ENCODE measurements around the gene MSI2. TPM values are rescaled to one million over a fixed set of nuclear protein-coding genes. Genes with fewer than 3 reads are reported as not detected.

MSI2 gene
- total RNA-seq, 1 donor = 12.6 TPM

- H3K4me3 ChIP-seq (ENCODE audit: low read depth, low read length) = no peak overlapping the region
- no peak for DNase-seq (ENCODE audit: low read depth)
- no peak for TF ChIP-seq CTCF (IDR thresholded peaks at IDR 0.05; ENCODE audit: insufficient read depth, low read length)
These were observed 383.1 kb downstream of the MSI2 start for GRCh38 chr17:57639381-57639780.

- no peak overlapping the region for H3K4me3 ChIP-seq (ENCODE audit: low read depth, low read length)
- no peak for TF ChIP-seq CTCF (IDR thresholded peaks at IDR 0.05; ENCODE audit: insufficient read depth, low read length)
- no peak for DNase-seq (ENCODE audit: low read depth)
These were observed 383.8 kb downstream of the MSI2 start for GRCh38 chr17:57640079-57640478.

- DNase-seq (ENCODE audit: low read depth) = no peak
- no peak for TF ChIP-seq CTCF (IDR thresholded peaks at IDR 0.05; ENCODE audit: insufficient read depth, low read length)
- H3K4me3 ChIP-seq (ENCODE audit: low read depth, low read length) = no peak overlapping the region
These were observed 385.4 kb downstream of the MSI2 start for GRCh38 chr17:57641761-57642160.

GRCh38 chr17:57643062-57643461 is 386.7 kb downstream of the MSI2 start:
- no peak for TF ChIP-seq CTCF (IDR thresholded peaks at IDR 0.05; ENCODE audit: insufficient read depth, low read length)
- no peak for DNase-seq (ENCODE audit: low read depth)
- no peak overlapping the region for H3K4me3 ChIP-seq (ENCODE audit: low read depth, low read length)

GRCh38 chr17:57644326-57644725 is 388.0 kb downstream of the MSI2 start:
- no peak for TF ChIP-seq CTCF (IDR thresholded peaks at IDR 0.05; ENCODE audit: insufficient read depth, low read length)
- DNase-seq (ENCODE audit: low read depth) = no peak
- no peak overlapping the region for H3K4me3 ChIP-seq (ENCODE audit: low read depth, low read length)

GRCh38 chr17:57645950-57646665 is 389.8 kb downstream of the MSI2 start:
- H3K4me3 ChIP-seq (ENCODE audit: low read depth, low read length) = no peak overlapping the region
- no peak for TF ChIP-seq CTCF (IDR thresholded peaks at IDR 0.05; ENCODE audit: insufficient read depth, low read length)
- no peak for DNase-seq (ENCODE audit: low read depth)

- TF ChIP-seq CTCF (IDR thresholded peaks at IDR 0.05; ENCODE audit: insufficient read depth, low read length) = no peak
- DNase-seq (ENCODE audit: low read depth) = no peak
- no peak overlapping the region for H3K4me3 ChIP-seq (ENCODE audit: low read depth, low read length)
These were observed 392.4 kb downstream of the MSI2 start for GRCh38 chr17:57648720-57649119.

All from fibroblast of the aortic adventitia (primary cell).